T-helper 1 cell treated with Interleukin-12 subunit alpha and Interleukin-12 subunit beta and Interleukin-4 antibody, amounts not matched to agents 30 ng/mL and 1 ng/mL, for 36 hours (primary cell): ENCODE data around the gene POC5. TPM values are rescaled to one million over a fixed set of nuclear protein-coding genes. Genes with fewer than 3 reads are reported as not detected.
"Not testable (repeated sequence)": the region's sequence is repeated elsewhere in the genome, so short reads cannot be mapped to it uniquely, and the experiment has no call there.

ENCODE experiments used
- intact Hi-C: fragments of 100-400 bp; cut with micrococcal nuclease; formaldehyde crosslinking; loops from one replicate; pipeline ENCODE4 v1.15.1; 2024
- total RNA-seq: library from RNA; stranded (reverse); gene quantifications from 2 replicates; pipeline ENCODE4 v1.2.3, GENCODE V29; 2022

POC5 gene
- total RNA-seq, 1 donor from 2014 or later: 20.6 TPM

DNA sequence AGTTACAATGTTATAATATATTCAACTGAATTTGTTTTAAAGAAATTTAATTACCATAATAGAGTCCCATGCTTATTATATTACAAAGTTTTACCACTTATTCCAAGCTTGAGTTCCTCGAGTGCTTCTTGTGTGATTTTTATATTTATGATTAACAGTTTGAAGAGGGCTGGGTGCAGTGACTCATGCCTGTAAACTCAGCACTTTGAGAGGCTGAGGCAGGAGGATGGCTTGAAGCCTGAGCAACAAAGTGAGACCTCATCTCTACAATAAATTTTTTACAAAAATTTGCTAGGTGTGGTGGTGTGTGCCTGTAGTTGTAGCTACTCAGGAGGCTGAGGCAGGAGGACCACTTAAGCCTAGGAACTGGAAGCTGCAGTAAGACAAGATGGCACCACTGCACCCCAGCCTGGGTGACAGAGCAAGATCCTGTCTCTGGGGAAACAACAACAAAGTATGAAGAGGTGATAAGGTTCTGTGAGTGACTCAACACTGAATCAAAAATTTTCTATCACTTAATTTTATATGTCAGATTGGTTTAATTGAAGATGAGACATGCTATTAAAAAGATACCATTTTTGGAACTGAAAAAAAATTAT is 9.2 kb downstream of the POC5 start:
- intact Hi-C loops: no loop called here

DNA sequence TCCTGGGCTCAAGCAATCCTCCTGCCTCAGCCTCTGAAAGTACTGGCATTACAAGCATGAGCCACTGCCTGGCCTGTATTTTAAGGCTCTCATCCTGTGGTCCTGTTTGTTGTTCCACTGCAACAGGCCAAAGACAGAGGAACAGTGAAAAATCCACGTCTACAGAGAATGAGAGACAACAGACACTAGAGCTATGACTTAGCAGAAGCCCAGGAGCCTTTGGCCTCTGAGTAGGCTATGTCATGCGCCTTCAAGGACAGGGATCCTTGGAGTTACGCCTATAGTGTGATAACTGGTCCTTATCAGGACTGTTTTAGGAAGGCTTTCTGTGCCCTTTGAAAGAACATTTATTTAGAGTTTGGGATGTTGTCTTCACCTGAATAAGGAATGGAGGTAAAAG is 10.5 kb downstream of the POC5 start:
- intact Hi-C loops: no loop called here

- intact Hi-C loops: no loop called here
Observed at GRCh38 chr5:75706016-75706415, 11.2 kb downstream of the POC5 start.

- intact Hi-C loops: no loop called here
Observed at GRCh38 chr5:75701856-75702255, 15.4 kb downstream of the POC5 start.

DNA sequence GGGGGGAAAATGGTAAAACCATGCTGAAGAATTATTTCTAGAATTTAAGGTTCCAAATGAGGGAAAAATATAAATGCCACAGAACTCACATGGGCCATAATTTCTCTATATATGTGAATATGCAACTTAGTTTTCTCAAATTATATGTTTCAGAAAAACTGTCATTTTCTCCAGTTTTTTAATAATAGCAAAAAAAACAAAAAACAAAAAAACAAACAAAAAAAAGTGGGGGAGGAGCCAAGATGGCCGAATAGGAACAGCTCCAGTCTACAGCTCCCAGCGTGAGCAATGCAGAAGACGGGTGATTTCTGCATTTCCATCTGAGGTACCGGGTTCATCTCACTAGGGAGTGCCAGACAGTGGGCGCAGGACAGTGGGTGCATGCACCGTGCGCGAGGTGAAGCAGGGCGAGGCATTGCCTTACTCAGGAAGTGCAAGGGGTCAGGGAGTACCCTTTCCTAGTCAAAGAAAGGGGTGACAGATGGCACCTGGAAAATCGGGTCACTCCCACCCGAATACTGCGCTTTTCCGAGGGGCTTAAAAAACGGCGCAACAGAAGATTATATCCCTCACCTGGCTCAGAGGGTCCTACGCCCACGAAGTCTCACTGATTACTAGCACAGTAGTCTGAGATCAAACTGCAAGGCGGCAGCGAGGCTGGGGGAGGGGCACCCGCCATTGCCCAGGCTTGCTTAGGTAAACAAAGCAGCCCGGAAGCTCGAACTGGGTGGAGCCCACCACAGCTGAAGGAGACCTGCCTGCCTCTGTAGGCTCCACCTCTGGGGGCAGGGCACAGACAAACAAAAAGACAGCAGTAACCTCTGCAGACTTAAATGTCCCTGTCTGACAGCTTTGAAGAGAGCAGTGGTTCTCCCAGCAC is 21.5 kb downstream of the POC5 start:
- intact Hi-C loops: not testable (repeated sequence)

DNA sequence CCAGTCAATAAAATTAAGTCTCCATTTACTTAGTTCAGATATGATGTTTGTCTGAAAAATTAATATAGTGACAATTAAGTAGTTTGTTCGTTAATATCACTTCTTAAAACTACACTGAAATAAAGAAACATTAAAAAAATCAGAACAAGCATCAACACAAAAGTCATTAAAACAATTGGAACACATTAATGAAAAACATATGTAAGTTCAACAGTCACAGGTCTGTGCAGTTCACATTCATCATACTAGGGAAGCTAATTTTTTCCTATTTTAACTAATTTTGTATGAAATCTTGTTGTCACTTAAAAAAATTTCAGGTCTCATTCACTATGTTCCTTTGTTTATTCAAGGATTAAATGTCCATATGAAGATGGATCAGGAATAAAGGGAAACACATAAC is 22.5 kb downstream of the POC5 start:
- intact Hi-C loops: no loop called here

DNA sequence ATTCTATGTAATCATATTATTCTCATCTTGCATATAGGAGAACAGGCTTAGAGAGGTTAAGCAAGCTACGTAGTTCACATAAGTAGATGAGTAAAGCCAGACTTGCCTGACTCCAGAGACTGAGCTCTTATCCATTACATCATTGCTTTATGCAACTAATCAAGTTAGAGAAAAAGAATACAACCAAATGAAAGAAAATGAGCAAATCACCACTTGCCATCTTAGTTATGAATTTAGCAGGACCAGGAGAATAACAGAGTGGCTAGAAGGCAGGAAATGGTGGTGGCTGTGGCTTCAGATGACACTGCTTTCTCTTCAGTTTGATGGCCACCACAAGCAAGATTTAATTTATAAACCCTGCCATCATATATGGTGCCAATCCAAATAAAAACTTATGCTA is 26.6 kb downstream of the POC5 start:
- intact Hi-C loops: no loop called here

DNA sequence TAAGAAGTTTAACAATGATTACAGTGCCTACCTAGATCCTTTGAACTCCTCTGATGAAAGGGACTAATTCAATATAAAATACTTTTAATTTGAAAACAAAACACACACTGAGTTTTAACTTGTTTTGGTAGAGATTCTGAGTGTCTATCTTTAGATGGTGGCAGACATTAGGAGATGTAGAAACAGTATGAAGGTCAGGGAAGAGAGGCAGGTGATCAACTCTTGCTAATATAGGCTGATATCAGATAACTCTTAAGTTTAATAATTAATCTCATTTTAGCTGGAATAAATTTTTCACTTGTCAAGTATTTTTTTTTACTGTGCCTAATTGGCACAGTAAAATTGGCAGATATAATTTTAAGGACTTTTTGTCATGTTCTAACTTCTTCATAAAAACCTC is 30.8 kb downstream of the POC5 start:
- intact Hi-C loops: loop anchor here (10.0 kb wide), 1 partner anchor 922 kb away; the partner anchor contains the start of genes GFM2 and NSA2

DNA sequence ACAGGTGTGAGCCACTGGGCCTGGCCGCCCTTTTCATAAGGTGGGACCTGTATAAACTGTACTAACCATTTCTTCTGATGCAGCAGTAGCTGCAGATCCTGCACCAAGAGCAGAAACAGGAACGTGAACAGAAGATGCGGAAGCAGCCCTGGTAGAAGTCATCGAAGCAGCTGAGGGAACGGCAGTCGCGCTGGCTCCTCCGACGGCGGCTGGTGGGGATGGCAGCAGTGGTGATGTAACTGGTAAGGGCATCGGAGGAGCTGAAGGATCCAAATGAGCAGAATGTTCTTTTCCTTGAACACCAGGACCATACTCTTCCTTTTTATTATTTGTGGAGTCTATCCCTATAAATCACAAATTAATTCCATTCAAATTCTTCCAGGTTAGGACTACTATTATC is 32.1 kb downstream of the POC5 start:
- intact Hi-C loops: loop anchor here (10.0 kb wide), 1 partner anchor 920 kb away; the partner anchor contains the start of genes GFM2 and NSA2

DNA sequence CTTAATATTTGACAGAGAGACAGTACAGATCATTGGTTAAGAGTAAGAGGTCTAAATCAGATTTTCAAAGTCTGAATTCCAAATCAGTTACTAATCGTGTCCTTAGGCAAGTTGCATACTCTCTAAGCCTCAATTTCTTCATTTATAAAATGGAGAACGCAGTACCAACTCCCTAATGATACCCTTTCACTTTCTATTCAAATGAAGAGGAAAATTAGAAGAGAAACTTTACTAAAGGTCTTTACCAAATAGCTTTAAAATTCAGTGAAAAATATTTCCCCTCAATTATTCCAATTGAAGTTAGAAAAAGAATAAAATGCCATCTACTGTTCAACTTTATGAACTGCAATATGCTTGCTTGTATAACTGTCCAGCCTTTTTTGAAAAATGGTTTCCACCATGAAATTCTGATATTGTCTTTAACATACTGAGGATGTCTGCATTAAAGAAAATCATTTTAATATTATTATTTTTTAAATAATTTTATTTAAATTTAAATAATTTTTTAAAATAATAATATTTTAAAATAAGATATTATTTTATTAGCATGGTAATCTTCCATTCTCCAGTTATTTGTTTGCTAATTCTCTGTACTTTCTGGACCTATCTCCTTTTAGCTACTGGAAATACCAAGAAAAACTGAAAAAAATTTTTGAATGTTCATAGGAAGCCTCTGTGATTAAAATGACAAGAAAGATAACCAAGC is 36.0 kb downstream of the POC5 start:
- intact Hi-C loops: loop anchor here (1.0 to 10.0 kb wide), 9 partner anchors 12 to 916 kb away; partner anchors contain the start of genes ANKRD31, CERT1, GFM2 and HMGCR

DNA sequence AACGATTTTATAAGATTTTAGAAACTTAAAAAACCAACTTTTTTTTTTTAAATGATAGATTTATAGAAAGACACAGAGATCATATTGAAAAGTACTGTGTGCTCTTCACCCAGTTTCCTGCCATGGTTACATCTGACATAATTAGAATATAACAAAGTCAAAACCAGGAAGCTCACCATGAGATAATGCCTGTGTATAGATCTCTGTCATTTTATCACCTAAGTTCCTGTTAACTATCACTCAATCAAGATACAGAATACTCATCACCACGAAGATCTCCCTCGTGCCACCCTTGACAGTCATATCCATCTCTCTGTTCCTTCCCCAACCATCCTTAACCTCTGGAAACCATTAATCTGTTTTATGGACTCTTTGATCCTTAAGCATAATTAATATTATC is 39.1 kb downstream of the POC5 start:
- intact Hi-C loops: loop anchor here (1.0 kb wide), 1 partner anchor 39 kb away; the partner anchor contains the start of gene POC5

GRCh38 chr5:75677607-75678006 is 39.6 kb downstream of the POC5 start:
- intact Hi-C loops: loop anchor here (1.0 kb wide), 1 partner anchor 40 kb away; the partner anchor contains the start of gene POC5

DNA sequence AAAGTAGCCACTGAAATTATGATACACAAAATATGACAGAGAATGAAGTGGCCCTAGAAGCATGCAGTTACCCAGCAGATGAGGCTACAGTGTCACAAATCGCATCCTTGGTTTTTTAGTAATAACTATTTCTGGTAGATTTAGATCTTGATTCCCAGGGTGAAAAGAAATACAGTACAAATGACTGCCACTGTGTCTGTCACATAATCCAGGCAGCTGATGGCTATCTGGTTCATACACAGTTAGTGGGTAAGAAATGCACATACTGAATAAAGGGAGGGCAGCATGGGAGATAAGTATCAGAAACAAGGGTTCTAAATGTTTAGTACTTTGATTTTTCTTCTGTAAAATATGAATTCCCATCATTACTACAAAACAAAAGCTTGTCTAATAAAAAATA is 41.5 kb downstream of the POC5 start:
- intact Hi-C loops: no loop called here

DNA sequence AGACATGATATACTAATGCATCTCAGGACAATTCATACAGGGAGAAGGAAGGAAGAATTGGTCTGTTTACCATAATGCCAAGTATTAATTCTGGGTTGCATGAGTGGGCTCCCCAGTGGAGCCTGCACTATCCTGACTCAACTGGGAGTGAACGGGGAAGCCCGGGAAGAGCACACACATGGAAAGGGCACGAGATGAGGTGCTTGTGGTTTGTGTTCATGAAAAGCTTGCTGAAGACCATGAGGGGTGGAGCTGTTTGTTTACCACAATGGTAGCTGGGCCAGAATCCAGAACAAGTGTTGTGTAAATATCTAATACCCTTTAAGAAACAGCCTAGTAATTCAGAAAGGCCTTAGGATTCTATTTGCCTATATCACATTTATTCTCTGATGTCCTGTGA is 44.6 kb downstream of the POC5 start:
- intact Hi-C loops: no loop called here

GRCh38 chr5:75671506-75671905 is 45.7 kb downstream of the POC5 start:
- intact Hi-C loops: no loop called here

DNA sequence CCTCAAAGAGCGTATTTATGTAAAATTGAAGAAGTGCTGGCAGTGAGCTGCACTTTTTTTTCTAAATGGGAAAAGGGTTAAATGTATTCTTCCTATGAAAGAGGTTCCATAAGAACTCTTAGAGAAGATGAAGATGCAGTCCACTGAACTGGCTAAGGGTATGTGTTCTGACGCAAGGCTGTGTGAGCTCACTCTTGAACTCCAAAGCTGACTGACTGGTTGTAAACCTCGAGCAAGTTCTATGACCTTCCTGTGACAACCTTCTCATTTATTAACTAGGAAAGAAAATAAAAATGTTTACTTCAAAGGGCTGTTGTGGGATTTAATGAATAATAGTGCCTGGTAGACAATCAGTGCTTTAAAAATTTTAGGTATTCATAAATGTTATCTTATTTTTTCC is 46.7 kb downstream of the POC5 start:
- intact Hi-C loops: no loop called here

GRCh38 chr5:75668977-75669689 is 48.1 kb downstream of the POC5 start:
- intact Hi-C loops: loop anchor here (1.0 to 5.0 kb wide), 4 partner anchors 12 to 102 kb away; partner anchors contain the start of gene POC5

- intact Hi-C loops: loop anchor here (2.0 to 5.0 kb wide), 2 partner anchors 66 to 102 kb away; no protein-coding TSS in a partner anchor
Observed at GRCh38 chr5:75668445-75668844, 48.8 kb downstream of the POC5 start.

- intact Hi-C loops: loop anchor here (5.0 kb wide), 1 partner anchor 65 kb away; no protein-coding TSS in a partner anchor
Observed at GRCh38 chr5:75667586-75667985, 49.7 kb downstream of the POC5 start.

GRCh38 chr5:75666801-75667200 is 50.4 kb downstream of the POC5 start:
- intact Hi-C loops: loop anchor here (5.0 kb wide), 1 partner anchor 64 kb away; no protein-coding TSS in a partner anchor

DNA sequence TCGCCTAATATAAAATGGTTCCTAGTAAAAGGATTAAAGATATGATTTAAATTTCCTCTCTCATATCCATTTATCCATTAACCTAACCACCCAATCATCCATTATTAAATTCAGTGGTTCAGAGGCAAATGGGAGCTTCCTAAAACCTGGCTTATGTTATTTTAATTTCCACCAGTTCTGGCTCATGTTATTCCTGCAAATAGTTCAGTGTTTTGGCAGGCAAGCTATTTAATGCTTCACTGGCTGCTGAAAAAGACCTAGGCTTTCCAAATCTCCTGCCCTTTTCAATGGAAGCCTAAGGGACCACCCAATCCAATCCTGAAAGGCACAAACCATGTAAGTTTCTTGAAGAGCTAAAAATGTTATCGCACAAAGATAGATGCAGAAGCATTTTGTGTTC is 52.3 kb downstream of the POC5 start:
- intact Hi-C loops: loop anchor here (5.0 kb wide), 1 partner anchor 63 kb away; no protein-coding TSS in a partner anchor
